ENCODE measurements around the gene SBF1.

GRCh38 chr22:50463188-50463900 lies 11.5 kb downstream of the SBF1 start:
- no peak for TF ChIP-seq POLR2A (IDR thresholded peaks at IDR 0.05)
- TF ChIP-seq, protein P1, sequence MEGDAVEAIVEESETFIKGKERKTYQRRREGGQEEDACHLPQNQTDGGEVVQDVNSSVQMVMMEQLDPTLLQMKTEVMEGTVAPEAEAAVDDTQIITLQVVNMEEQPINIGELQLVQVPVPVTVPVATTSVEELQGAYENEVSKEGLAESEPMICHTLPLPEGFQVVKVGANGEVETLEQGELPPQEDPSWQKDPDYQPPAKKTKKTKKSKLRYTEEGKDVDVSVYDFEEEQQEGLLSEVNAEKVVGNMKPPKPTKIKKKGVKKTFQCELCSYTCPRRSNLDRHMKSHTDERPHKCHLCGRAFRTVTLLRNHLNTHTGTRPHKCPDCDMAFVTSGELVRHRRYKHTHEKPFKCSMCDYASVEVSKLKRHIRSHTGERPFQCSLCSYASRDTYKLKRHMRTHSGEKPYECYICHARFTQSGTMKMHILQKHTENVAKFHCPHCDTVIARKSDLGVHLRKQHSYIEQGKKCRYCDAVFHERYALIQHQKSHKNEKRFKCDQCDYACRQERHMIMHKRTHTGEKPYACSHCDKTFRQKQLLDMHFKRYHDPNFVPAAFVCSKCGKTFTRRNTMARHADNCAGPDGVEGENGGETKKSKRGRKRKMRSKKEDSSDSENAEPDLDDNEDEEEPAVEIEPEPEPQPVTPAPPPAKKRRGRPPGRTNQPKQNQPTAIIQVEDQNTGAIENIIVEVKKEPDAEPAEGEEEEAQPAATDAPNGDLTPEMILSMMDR (IDR thresholded peaks at IDR 0.05), result no peak

Measured in body of pancreas (tissue), 4 donors.